Neutrophil (primary cell): ENCODE measurements around the gene AIP.

Experiments
- H3K27ac ChIP-seq: fragments of 200-600 bp; sonication (generic); 2 replicates; pipeline ENCODE4 v1.5.1; 2016; ENCODE audit warnings: mild to moderate bottlenecking, moderate library complexity
- H3K27me3 ChIP-seq: fragments of 200-600 bp; sonication (generic); 2 replicates; pipeline ENCODE4 v1.6.0; 2016; ENCODE audit warnings: mild to moderate bottlenecking
- H3K36me3 ChIP-seq: fragments of 200-600 bp; sonication (generic); 2 replicates; pipeline ENCODE4 v1.5.1; 2017
- H3K4me1 ChIP-seq, 2 experiments: fragments of 200-600 bp in 1 of 2; sonication (generic) in 1 of 2; 1 replicate in 1 of 2; 2 replicates in 1 of 2; pipeline versions ENCODE4 v1.5.1 to v1.6.1; 2013 to 2016; ENCODE audit warnings: low read depth in 1 of 2, low read length in 1 of 2, mild to moderate bottlenecking in 1 of 2, moderate library complexity in 1 of 2; ENCODE audit not compliant: control insufficient read depth in 1 of 2, insufficient read depth in 1 of 2
- H3K4me3 ChIP-seq, 2 experiments: fragments of 200-600 bp in 1 of 2; sonication (generic) in 1 of 2; 1 replicate in 1 of 2; 2 replicates in 1 of 2; pipeline ENCODE4 v1.5.1; 2013 to 2016; ENCODE audit warnings: low read depth in 1 of 2, low read length in 1 of 2, mild to moderate bottlenecking in 1 of 2, moderate library complexity in 1 of 2
- H3K9me3 ChIP-seq: fragments of 200-600 bp; sonication (generic); 2 replicates; pipeline ENCODE4 v1.5.1; 2016
- CTCF ChIP-seq: fragments of 200-600 bp; sonication (generic); IDR thresholded peaks from 2 replicates; pipeline ENCODE4 v1.5.1; 2016; ENCODE audit warnings: antibody characterized with exemption

The AIP gene

GRCh38 chr11:67497656-67498291 is 14.9 kb downstream of the AIP start:
- peaks cover 99% of the 10 kb centered on the region for H3K36me3 ChIP-seq
- H3K9me3 ChIP-seq, result no peaks in the 10 kb centered on the region
- H3K27ac ChIP-seq, result no peak overlapping the region

DNA sequence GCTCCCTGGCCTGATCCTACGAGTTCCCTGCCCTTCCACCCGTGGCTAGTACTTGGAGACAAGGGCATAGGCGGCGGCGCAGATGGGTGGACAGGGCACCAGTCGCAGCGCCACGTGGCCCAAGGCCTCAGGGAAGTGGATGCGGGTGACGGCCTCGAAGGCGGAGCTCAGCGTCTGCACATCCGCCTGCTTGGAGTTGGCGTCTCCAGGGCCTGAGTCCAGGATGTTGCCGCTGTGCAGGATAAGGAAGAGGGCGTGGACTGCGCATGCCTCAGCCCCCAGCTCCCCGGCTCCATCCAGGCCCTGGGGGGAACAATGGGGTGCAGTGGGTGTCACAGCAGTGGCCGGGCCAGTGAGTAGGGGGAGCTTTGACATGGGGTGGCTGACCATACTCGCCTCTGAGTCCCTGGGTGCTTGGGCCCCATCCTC is 15.7 kb downstream of the AIP start:
- no peak for TF ChIP-seq CTCF
- no peak overlapping the region for H3K27ac ChIP-seq
- H3K4me1 ChIP-seq, result peaks cover 20 to 21% of the 10 kb centered on the region in 2 experiments
- H3K36me3 ChIP-seq, result peaks cover 95% of the 10 kb centered on the region
- no peak overlapping the region for H3K4me3 ChIP-seq
- H3K27me3 ChIP-seq, result peaks cover under 1% of the 10 kb centered on the region
- H3K9me3 ChIP-seq, result no peaks in the 10 kb centered on the region

More at GRCh38 chr11:67497656-67498291, 14.9 kb downstream of the AIP start:
- no peak overlapping the region for H3K4me3 ChIP-seq
- no peaks in the 10 kb centered on the region for H3K27me3 ChIP-seq
- peaks cover 13 to 14% of the 10 kb centered on the region in 2 experiments for H3K4me1 ChIP-seq
- no peak for TF ChIP-seq CTCF

- H3K9me3 ChIP-seq, result no peaks in the 10 kb centered on the region
- no peak overlapping the region for H3K4me3 ChIP-seq
- peaks cover 24 to 29% of the 10 kb centered on the region in 2 experiments for H3K4me1 ChIP-seq
- peaks cover 5% of the 10 kb centered on the region for H3K27me3 ChIP-seq
- H3K36me3 ChIP-seq, result peaks cover 81% of the 10 kb centered on the region
- no peak overlapping the region for H3K27ac ChIP-seq
- TF ChIP-seq CTCF, result no peak
These were observed 17.1 kb downstream of the AIP start for GRCh38 chr11:67499808-67500483.

DNA sequence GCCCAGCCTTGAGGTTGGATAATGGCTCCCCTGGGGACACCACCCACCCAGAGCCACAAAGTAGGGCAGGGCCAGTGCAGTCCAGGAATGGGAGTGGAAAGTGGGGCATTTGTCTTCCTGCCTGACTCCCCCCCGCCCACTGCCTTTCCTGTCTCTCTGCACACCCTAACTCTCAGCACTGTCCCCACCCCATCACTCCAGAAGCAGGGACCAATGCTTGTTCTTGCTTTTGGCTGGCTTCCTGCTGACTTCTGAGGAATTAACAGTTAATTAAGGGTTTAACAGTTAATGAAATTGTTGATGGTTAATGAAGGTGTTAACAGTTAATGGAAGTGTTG is 17.6 kb downstream of the AIP start:
- Histone ChIP-seq H3K4me3 (no peak overlapping the region), H3K36me3 (peaks cover 76% of the 10 kb centered on the region), H3K27me3 (peaks cover 5% of the 10 kb centered on the region), H3K9me3 (no peaks in the 10 kb centered on the region), H3K27ac (no peak overlapping the region), H3K4me1 (peaks cover 27 to 31% of the 10 kb centered on the region in 2 experiments)
- no peak for TF ChIP-seq CTCF

- Histone ChIP-seq H3K9me3 (no peaks in the 10 kb centered on the region), H3K27me3 (peaks cover 5% of the 10 kb centered on the region), H3K27ac (peak overlapping the region; percentile 55), H3K4me1 (peaks cover 33 to 37% of the 10 kb centered on the region in 2 experiments), H3K36me3 (peaks cover 70% of the 10 kb centered on the region), H3K4me3 (no peak overlapping the region)
- TF ChIP-seq CTCF, result no peak
These were observed 18.2 kb downstream of the AIP start for GRCh38 chr11:67500831-67501715.
